Activated naive CD4-positive, alpha-beta T cell treated with anti-CD3 and anti-CD28 coated beads for 36 hours (primary cell): ENCODE measurements around the gene EQTN. TPM values are rescaled to one million over a fixed set of nuclear protein-coding genes. Genes with fewer than 3 reads are reported as not detected.
"Not testable (repeated sequence)": the region's sequence is repeated elsewhere in the genome, so short reads cannot be mapped to it uniquely, and the experiment has no call there.

Experiments used
- CTCF ChIA-PET: fragments of 350-600 bp; sonication (Branson Sonifier 250); formaldehyde crosslinking; loops from one replicate; lab custom pipeline; 2021; ENCODE audit warnings: antibody characterized with exemption; lab: Charles Lee
- DNase-seq: peaks from one replicate; pipeline ENCODE4 v3.0.0-alpha.2; 2020
- H3K27ac Mint-ChIP-seq: one replicate; pipeline ENCODE4 v1.8.0; 2021; ENCODE audit warnings: mild to moderate bottlenecking, mixed read lengths
- H3K27me3 Mint-ChIP-seq: one replicate; pipeline ENCODE4 v1.8.0; 2021; ENCODE audit warnings: low read depth, mixed read lengths
- H3K36me3 Mint-ChIP-seq: one replicate; pipeline ENCODE4 v1.8.0; 2021; ENCODE audit warnings: low read depth, mixed read lengths
- H3K4me1 Mint-ChIP-seq: one replicate; pipeline ENCODE4 v1.8.0; 2021; ENCODE audit warnings: low read depth, mixed read lengths
- H3K4me3 Mint-ChIP-seq: one replicate; pipeline ENCODE4 v1.8.0; 2021; ENCODE audit warnings: mild to moderate bottlenecking, moderate library complexity, mixed read lengths
- H3K9me3 Mint-ChIP-seq: one replicate; pipeline ENCODE4 v1.8.0; 2021; ENCODE audit warnings: mixed read lengths
- intact Hi-C: fragments of 100-400 bp; cut with micrococcal nuclease; formaldehyde crosslinking; loops from one replicate; pipeline ENCODE4 v1.15.1; 2023
- total RNA-seq, 2 experiments: library from RNA; stranded (reverse); gene quantifications; one replicate each; pipeline ENCODE4 v1.2.3, GENCODE V29; 2021

Gene EQTN
- total RNA-seq, 2 experiments from 2014 or later = not detected

GRCh38 chr9:27248702-27249101, 48.2 kb downstream of the EQTN start:
- Mint-ChIP-seq H3K4me1 (no peaks in the 10 kb centered on the region), H3K9me3 (no peaks in the 10 kb centered on the region), H3K27me3 (peaks cover 11% of the 10 kb centered on the region), H3K27ac (no peak overlapping the region), H3K4me3 (no peak overlapping the region), H3K36me3 (no peaks in the 10 kb centered on the region)
- CTCF ChIA-PET = no interaction called here
- intact Hi-C loops = no loop called here
- no peak for DNase-seq

- intact Hi-C loops = loop anchor here (2.0 kb wide), 1 partner anchor 29 kb away; no protein-coding TSS in a partner anchor
- peak; percentile 20 for DNase-seq
- no peak overlapping the region for H3K27ac Mint-ChIP-seq
- H3K27me3 Mint-ChIP-seq = peaks cover 11% of the 10 kb centered on the region
- no peaks in the 10 kb centered on the region for H3K4me1 Mint-ChIP-seq
- no peaks in the 10 kb centered on the region for H3K9me3 Mint-ChIP-seq
- CTCF ChIA-PET = no interaction called here
- no peak overlapping the region for H3K4me3 Mint-ChIP-seq
- no peaks in the 10 kb centered on the region for H3K36me3 Mint-ChIP-seq
These were observed 49.2 kb downstream of the EQTN start for GRCh38 chr9:27247756-27248155.

- H3K36me3 Mint-ChIP-seq, H3K4me1 Mint-ChIP-seq, CTCF ChIA-PET, H3K4me3 Mint-ChIP-seq, DNase-seq, H3K27me3 Mint-ChIP-seq, intact Hi-C loops, H3K27ac Mint-ChIP-seq, H3K9me3 Mint-ChIP-seq: not testable (repeated sequence)
These were observed 57.3 kb downstream of the EQTN start for GRCh38 chr9:27239648-27240047.

Other genes with a start within 250 kb of the EQTN start
- gene TEK, start 187.9 kb downstream of the EQTN start, total RNA-seq = not detected
- under 1 TPM in 1 of 2 experiments, not detected in 1; 0.24 TPM for gene IFNK, start 227.1 kb upstream of the EQTN start, total RNA-seq
- 1 to 10 TPM; 3.0 to 3.2 TPM for gene MOB3B, start 232.7 kb upstream of the EQTN start, total RNA-seq